Fibroblast of the aortic adventitia (primary cell): ENCODE data around the gene CCDC167. TPM values are rescaled to one million over a fixed set of nuclear protein-coding genes. Genes with fewer than 3 reads are reported as not detected.
"Not testable (repeated sequence)": the region's sequence is repeated elsewhere in the genome, so short reads cannot be mapped to it uniquely, and the experiment has no call there.

Source experiments
- DNase-seq: peaks from one replicate; pipeline ENCODE4 v3.0.0-alpha.2; 2010; ENCODE audit warnings: low read depth
- H3K4me3 ChIP-seq: 2 replicates; pipeline ENCODE4 v1.5.1; 2011; ENCODE audit warnings: low read depth, mild to moderate bottlenecking, control low read depth, low read length, moderate library complexity
- CTCF ChIP-seq: IDR thresholded peaks from 2 replicates; pipeline ENCODE4 v1.5.1; 2011; ENCODE audit warnings: mild to moderate bottlenecking, low read length, control low read depth, inconsistent platforms; ENCODE audit not compliant: insufficient read depth
- total RNA-seq: library from RNA; depleted of rRNA; stranded (reverse); fragments of >200 nt; gene quantifications from 2 replicates; pipeline ENCODE4 v1.2.3, GENCODE V29; 2012; ENCODE audit warnings: low replicate concordance

The CCDC167 gene
- total RNA-seq, 1 donor = 35.0 TPM

- no peak for DNase-seq
- no peak for TF ChIP-seq CTCF
- no peak overlapping the region for H3K4me3 ChIP-seq
Measured at GRCh38 chr6:37503309-37503965, 3.7 kb upstream of the CCDC167 start.

GRCh38 chr6:37502703-37503291, 3.1 kb upstream of the CCDC167 start:
- no peak for TF ChIP-seq CTCF
- no peak for DNase-seq

GRCh38 chr6:37501632-37502491, 2.2 kb upstream of the CCDC167 start:
- DNase-seq = no peak
- TF ChIP-seq CTCF = no peak

More at GRCh38 chr6:37502703-37503291, 3.1 kb upstream of the CCDC167 start:
- H3K4me3 ChIP-seq = no peak overlapping the region

GRCh38 chr6:37500904-37501303, 1.2 kb upstream of the CCDC167 start:
- not testable (repeated sequence) for DNase-seq, H3K4me3 ChIP-seq

More at GRCh38 chr6:37501632-37502491, 2.2 kb upstream of the CCDC167 start:
- H3K4me3 ChIP-seq = no peak overlapping the region

GRCh38 chr6:37500294-37500608, 558 bp upstream of the CCDC167 start:
- no peak for TF ChIP-seq CTCF
- no peak for DNase-seq
- H3K4me3 ChIP-seq = no peak overlapping the region

GRCh38 chr6:37496951-37497885, 2.5 kb downstream of the CCDC167 start:
- H3K4me3 ChIP-seq = no peak overlapping the region
- DNase-seq = no peak
- TF ChIP-seq CTCF = no peak
